HEK293 (cell line): ENCODE results near the gene MMP24.

Source experiments
- CTCF ChIA-PET: fragments of 350-600 bp; formaldehyde crosslinking; extraction: SDS; loops from one replicate; lab custom pipeline; 2021; ENCODE audit warnings: antibody characterized with exemption; lab: Yijun Ruan, JAX
- POLR2A ChIA-PET: fragments of 300-600 bp; formaldehyde crosslinking; extraction: SDS; loops from one replicate; lab custom pipeline; 2020; ENCODE audit warnings: antibody characterized with exemption, inconsistent platforms; lab: Yijun Ruan, JAX
- H3K27ac ChIP-seq: fragments of 200-500 bp; sonication (Bioruptor generic); 2 replicates; pipeline ENCODE4 v1.5.1; 2014; ENCODE audit warnings: low read depth, low read length, control low read depth, inconsistent platforms; ENCODE audit errors: extremely low read depth
- H3K36me3 ChIP-seq, 2 experiments: fragments of 200-500 bp in 1 of 2; sonication (Bioruptor generic) in 1 of 2; 1 replicate in 1 of 2; 2 replicates in 1 of 2; pipeline ENCODE4 v1.5.1; 2014 to 2017; ENCODE audit warnings: inconsistent platforms in 2 of 2, low read length in 2 of 2; ENCODE audit not compliant: control insufficient read depth in 2 of 2, insufficient read depth in 1 of 2
- H3K4me1 ChIP-seq: fragments of 200-500 bp; sonication (Bioruptor generic); 2 replicates; pipeline ENCODE4 v1.5.1; 2014; ENCODE audit warnings: mild to moderate bottlenecking, low read length, inconsistent platforms; ENCODE audit not compliant: control insufficient read depth, insufficient read depth
- H3K4me3 ChIP-seq: 2 replicates; pipeline ENCODE4 v1.5.1; 2011; ENCODE audit warnings: low read depth, mild to moderate bottlenecking, control low read depth, low read length, moderate library complexity
- H3K9me3 ChIP-seq: fragments of 200-500 bp; sonication (Bioruptor generic); 2 replicates; pipeline ENCODE4 v1.5.1; 2014; ENCODE audit warnings: low read depth, low read length, inconsistent platforms; ENCODE audit not compliant: control insufficient read depth, insufficient read depth
- MEIS1 ChIP-seq: sonication (generic); formaldehyde crosslinking; IDR thresholded peaks from 2 replicates; pipeline ENCODE4 v1.8.1; 2022; ENCODE audit warnings: missing genetic modification reagents, mild to moderate bottlenecking, borderline replicate concordance
- MYNN ChIP-seq: fragments of 450-650 bp; formaldehyde crosslinking; IDR thresholded peaks from 2 replicates; pipeline ENCODE4 v1.5.1; 2016; ENCODE audit warnings: missing biosample characterization, missing genetic modification characterization, borderline replicate concordance
- ZBTB20 ChIP-seq: fragments of 450-650 bp; formaldehyde crosslinking; IDR thresholded peaks from 2 replicates; pipeline ENCODE4 v1.5.1; 2016; ENCODE audit warnings: missing biosample characterization, missing genetic modification characterization
- ZNF10 ChIP-seq: fragments of 450-650 bp; formaldehyde crosslinking; IDR thresholded peaks from 2 replicates; pipeline ENCODE4 v1.5.1; 2017; ENCODE audit warnings: missing biosample characterization, missing genetic modification characterization
- ZNF121 ChIP-seq: fragments of 450-650 bp; formaldehyde crosslinking; IDR thresholded peaks from 2 replicates; pipeline ENCODE4 v1.5.1; 2016; ENCODE audit warnings: missing biosample characterization, missing genetic modification characterization
- ZNF133 ChIP-seq: fragments of 450-650 bp; formaldehyde crosslinking; IDR thresholded peaks from 2 replicates; pipeline ENCODE4 v1.5.1; 2016; ENCODE audit warnings: missing biosample characterization, missing genetic modification characterization
- ZNF138 ChIP-seq: fragments of 450-650 bp; formaldehyde crosslinking; IDR thresholded peaks from 2 replicates; pipeline ENCODE4 v1.5.1; 2016; ENCODE audit warnings: missing biosample characterization, missing genetic modification characterization, borderline replicate concordance
- ZNF157 ChIP-seq: fragments of 450-650 bp; formaldehyde crosslinking; IDR thresholded peaks from 2 replicates; pipeline ENCODE4 v1.5.1; 2016; ENCODE audit warnings: missing biosample characterization, missing genetic modification characterization
- ZNF174 ChIP-seq: fragments of 450-650 bp; formaldehyde crosslinking; IDR thresholded peaks from 2 replicates; pipeline ENCODE4 v1.5.0; 2017; ENCODE audit warnings: missing biosample characterization, mild to moderate bottlenecking, missing genetic modification characterization
- ZNF2 ChIP-seq: fragments of 450-650 bp; formaldehyde crosslinking; IDR thresholded peaks from 2 replicates; pipeline ENCODE4 v1.5.1; 2016; ENCODE audit warnings: missing biosample characterization, missing genetic modification characterization
- ZNF211 ChIP-seq: fragments of 450-650 bp; formaldehyde crosslinking; IDR thresholded peaks from 2 replicates; pipeline ENCODE4 v1.5.1; 2016; ENCODE audit warnings: low read depth, missing biosample characterization, missing genetic modification characterization
- ZNF394 ChIP-seq: fragments of 450-650 bp; formaldehyde crosslinking; IDR thresholded peaks from 2 replicates; pipeline ENCODE4 v1.5.1; 2016; ENCODE audit warnings: missing biosample characterization, missing genetic modification characterization, mild to moderate bottlenecking, moderate library complexity, borderline replicate concordance
- ZNF423 ChIP-seq: fragments of 450-650 bp; formaldehyde crosslinking; IDR thresholded peaks from 2 replicates; pipeline ENCODE4 v1.5.1; 2016; ENCODE audit warnings: missing biosample characterization, missing genetic modification characterization
- ZNF548 ChIP-seq: fragments of 450-650 bp; formaldehyde crosslinking; IDR thresholded peaks from 2 replicates; pipeline ENCODE4 v1.5.1; 2016; ENCODE audit warnings: missing biosample characterization, missing genetic modification characterization
- ZNF664 ChIP-seq: fragments of 450-650 bp; formaldehyde crosslinking; IDR thresholded peaks from 2 replicates; pipeline ENCODE4 v1.5.1; 2016; ENCODE audit warnings: missing biosample characterization, missing genetic modification characterization
- ZNF670 ChIP-seq: fragments of 450-650 bp; formaldehyde crosslinking; IDR thresholded peaks from 2 replicates; pipeline ENCODE4 v1.5.1; 2016; ENCODE audit warnings: missing biosample characterization, missing genetic modification characterization, low read depth
- TF ChIP-seq, protein P1 (sequence below): fragments of 450-650 bp; formaldehyde crosslinking; IDR thresholded peaks from 2 replicates; pipeline ENCODE4 v1.5.1; 2016; ENCODE audit warnings: missing biosample characterization, missing genetic modification characterization, low read depth

The MMP24 gene

GRCh38 chr20:35300469-35301262 is 74.2 kb downstream of the MMP24 start:
- peaks cover 0 to 8% of the 10 kb centered on the region in 2 experiments; a peak in 1 of 3 replicates for H3K36me3 ChIP-seq
- CTCF ChIA-PET, result interaction anchor here (0.6 to 13.7 kb wide), 10 partner anchors 17 to 217 kb away, joined by 3 to 236 read pairs (median 4); no protein-coding TSS in a partner anchor

GRCh38 chr20:35301426-35301825 is 74.9 kb downstream of the MMP24 start:
- Histone ChIP-seq H3K9me3 (no peaks in the 10 kb centered on the region), H3K36me3 (peaks cover 0 to 11% of the 10 kb centered on the region in 2 experiments; a peak in 1 of 3 replicates), H3K27ac (no peak overlapping the region), H3K4me3 (no peak overlapping the region), H3K4me1 (no peaks in the 10 kb centered on the region; the same call in 1 of the 2 replicates)
- no peak for TF ChIP-seq ZBTB20 (tag by site-specific recombination)
- no peak for TF ChIP-seq MYNN
- TF ChIP-seq ZNF174 (tag by site-specific recombination), result no peak
- no peak for TF ChIP-seq ZNF157 (tag by site-specific recombination)
- no peak for TF ChIP-seq ZNF211 (tag by site-specific recombination)
- TF ChIP-seq ZNF423, result no peak
- TF ChIP-seq, protein P1, sequence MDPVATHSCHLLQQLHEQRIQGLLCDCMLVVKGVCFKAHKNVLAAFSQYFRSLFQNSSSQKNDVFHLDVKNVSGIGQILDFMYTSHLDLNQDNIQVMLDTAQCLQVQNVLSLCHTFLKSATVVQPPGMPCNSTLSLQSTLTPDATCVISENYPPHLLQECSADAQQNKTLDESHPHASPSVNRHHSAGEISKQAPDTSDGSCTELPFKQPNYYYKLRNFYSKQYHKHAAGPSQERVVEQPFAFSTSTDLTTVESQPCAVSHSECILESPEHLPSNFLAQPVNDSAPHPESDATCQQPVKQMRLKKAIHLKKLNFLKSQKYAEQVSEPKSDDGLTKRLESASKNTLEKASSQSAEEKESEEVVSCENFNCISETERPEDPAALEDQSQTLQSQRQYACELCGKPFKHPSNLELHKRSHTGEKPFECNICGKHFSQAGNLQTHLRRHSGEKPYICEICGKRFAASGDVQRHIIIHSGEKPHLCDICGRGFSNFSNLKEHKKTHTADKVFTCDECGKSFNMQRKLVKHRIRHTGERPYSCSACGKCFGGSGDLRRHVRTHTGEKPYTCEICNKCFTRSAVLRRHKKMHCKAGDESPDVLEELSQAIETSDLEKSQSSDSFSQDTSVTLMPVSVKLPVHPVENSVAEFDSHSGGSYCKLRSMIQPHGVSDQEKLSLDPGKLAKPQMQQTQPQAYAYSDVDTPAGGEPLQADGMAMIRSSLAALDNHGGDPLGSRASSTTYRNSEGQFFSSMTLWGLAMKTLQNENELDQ (tag by site-specific recombination), result no peak
- no peak for TF ChIP-seq ZNF670 (tag by site-specific recombination)
- no peak for TF ChIP-seq MEIS1 (CRISPR knock-in tag)
- TF ChIP-seq ZNF2 (tag by site-specific recombination), result no peak
- TF ChIP-seq ZNF394 (tag by site-specific recombination), result no peak
- no peak for TF ChIP-seq ZNF548 (tag by site-specific recombination)
- TF ChIP-seq ZNF133 (tag by site-specific recombination), result no peak
- TF ChIP-seq ZNF664 (tag by site-specific recombination), result no peak
- no peak for TF ChIP-seq ZNF138
- CTCF ChIA-PET, result interaction anchor here (0.6 to 13.7 kb wide), 8 partner anchors 16 to 216 kb away, joined by 3 to 236 read pairs (median 4); partner anchors contain the start of gene GDF5
- POLR2A ChIA-PET, result interaction anchor here (0.5 to 1.0 kb wide), 2 partner anchors 17 to 217 kb away, joined by 4 read pairs; partner anchors contain the start of gene EIF6

More at GRCh38 chr20:35300469-35301262, 74.2 kb downstream of the MMP24 start:
- Histone ChIP-seq H3K4me3 (no peak overlapping the region), H3K4me1 (no peaks in the 10 kb centered on the region; the same call in 1 of the 2 replicates), H3K27ac (no peak overlapping the region), H3K9me3 (no peaks in the 10 kb centered on the region)
- no peak for TF ChIP-seq ZNF10 (tag by site-specific recombination)
- peak; percentile 94 for TF ChIP-seq ZNF121 (tag by site-specific recombination)
- POLR2A ChIA-PET, result interaction anchor here (1.0 kb wide), 1 partner anchor 16 kb away, joined by 4 read pairs; the partner anchor contains the start of gene EIF6
